Fibroblast of lung (primary cell): Measurements from ENCODE around the gene C11orf24. TPM values are rescaled to one million over a fixed set of nuclear protein-coding genes. Genes with fewer than 3 reads are reported as not detected.

Experiments used
- DNase-seq, 2 donors: peaks; one replicate each; pipeline versions ENCODE4 v3.0.0 to v3.0.0-alpha.2; 2010; ENCODE audit warnings: low read depth in 2 of 2
- H2AFZ ChIP-seq: 2 replicates; pipeline ENCODE4 v1.5.1; 2012; ENCODE audit warnings: low read length, control low read depth, inconsistent platforms
- H3K27ac ChIP-seq: 2 replicates; pipeline ENCODE4 v1.5.1; 2011; ENCODE audit warnings: low read length, control low read depth; ENCODE audit not compliant: insufficient read depth
- H3K27me3 ChIP-seq: 2 replicates; pipeline ENCODE4 v1.5.1; 2011; ENCODE audit warnings: mild to moderate bottlenecking, low read length; ENCODE audit not compliant: control insufficient read depth, insufficient read depth
- H3K36me3 ChIP-seq: 2 replicates; pipeline ENCODE4 v1.5.1; 2011; ENCODE audit warnings: low read length; ENCODE audit not compliant: control insufficient read depth, insufficient read depth
- H3K4me1 ChIP-seq: 2 replicates; pipeline ENCODE4 v1.5.1; 2011; ENCODE audit warnings: low read length; ENCODE audit not compliant: control insufficient read depth, insufficient read depth; ENCODE audit errors: extremely low read depth
- H3K4me2 ChIP-seq: 2 replicates; pipeline ENCODE4 v1.5.1; 2011; ENCODE audit warnings: low read length, control low read depth; ENCODE audit not compliant: insufficient read depth; ENCODE audit errors: extremely low read depth
- H3K4me3 ChIP-seq, 4 experiments: fragments of 200-600 bp in 1 of 4; sonication (generic) in 1 of 4; replicated peaks in 1 of 4; 2 replicates each; pipeline ENCODE4 v1.5.1; 2011 to 2016; ENCODE audit warnings: low read length in 4 of 4, low read depth in 3 of 4, mild to moderate bottlenecking in 3 of 4, control low read depth in 2 of 4, inconsistent platforms in 1 of 4, mixed read lengths in 1 of 4; ENCODE audit not compliant: insufficient read depth in 1 of 4; ENCODE audit errors: control extremely low read depth in 1 of 4
- H3K79me2 ChIP-seq: 2 replicates; pipeline ENCODE4 v1.5.1; 2012; ENCODE audit warnings: mild to moderate bottlenecking, low read length, inconsistent platforms; ENCODE audit not compliant: control insufficient read depth, insufficient read depth
- H3K9ac ChIP-seq: 2 replicates; pipeline ENCODE4 v1.5.1; 2011; ENCODE audit warnings: mild to moderate bottlenecking, low read length, control low read depth; ENCODE audit not compliant: insufficient read depth
- H3K9me3 ChIP-seq: 2 replicates; pipeline ENCODE4 v1.5.1; 2012; ENCODE audit warnings: low read depth, low read length; ENCODE audit not compliant: control insufficient read depth, insufficient read depth
- H4K20me1 ChIP-seq: 2 replicates; pipeline ENCODE4 v1.5.1; 2011; ENCODE audit warnings: low read length; ENCODE audit not compliant: control insufficient read depth, insufficient read depth; ENCODE audit errors: extremely low read depth
- CTCF ChIP-seq, 2 donors: IDR thresholded peaks in 1 of 2; conservative IDR thresholded peaks in 1 of 2; 1 replicate in 1 of 2; 2 replicates in 1 of 2; pipeline ENCODE4 v1.5.1; 2011 to 2012; ENCODE audit warnings: low read length in 2 of 2, control low read depth in 1 of 2, inconsistent platforms in 1 of 2, low read depth in 1 of 2, mild to moderate bottlenecking in 1 of 2
- EZH2 ChIP-seq: IDR thresholded peaks from 2 replicates; pipeline ENCODE4 v1.5.1; 2012; ENCODE audit warnings: low read length, control low read depth, mild to moderate bottlenecking; ENCODE audit errors: missing control alignments
- polyA plus RNA-seq, 2 donors: library from polyadenylated mRNA; depleted of rRNA in 1 of 2; stranded (reverse) in 1 of 2; unstranded in 1 of 2; fragments of >200 nt; gene quantifications; 2 replicates each; pipeline ENCODE4 v1.2.1, GENCODE V29; 2011 to 2012; ENCODE audit warnings: missing spikeins in 1 of 2
- total RNA-seq: library from RNA; depleted of rRNA; stranded (reverse); fragments of >200 nt; gene quantifications from 2 replicates; pipeline ENCODE4 v1.2.1, GENCODE V29; 2014

Gene C11orf24
- total and polyA plus RNA-seq, 2 donors (not counting 1 experiment from before 2014, with no cell fraction given) = 25.4 to 45.6 TPM

DNA sequence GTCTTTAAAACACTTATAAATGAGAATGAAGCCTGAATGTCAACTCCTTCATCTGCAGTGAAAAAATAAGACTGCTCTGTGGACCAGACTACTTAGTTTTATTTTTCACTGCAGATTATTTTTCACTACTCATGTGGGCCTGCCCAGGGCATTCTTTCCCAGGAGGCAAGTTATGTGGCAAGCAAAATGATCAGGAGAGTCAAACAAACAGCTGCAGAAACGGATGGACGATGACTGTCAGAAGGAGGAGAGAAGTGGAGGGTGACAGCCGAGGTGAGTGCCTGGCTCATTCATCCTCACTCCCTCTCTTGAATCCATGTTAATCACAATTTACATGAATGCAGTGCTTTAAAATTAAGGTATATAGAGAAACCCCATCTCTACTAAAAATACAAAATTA, 34.9 kb upstream of the C11orf24 start:
- Histone ChIP-seq H2AFZ (no peak overlapping the region), H3K9ac (no peak overlapping the region), H3K27me3 (no peaks in the 10 kb centered on the region), H3K27ac (no peak overlapping the region), H3K4me1 (no peaks in the 10 kb centered on the region), H3K9me3 (no peaks in the 10 kb centered on the region), H3K36me3 (no peaks in the 10 kb centered on the region), H3K79me2 (no peaks in the 10 kb centered on the region), H3K4me3 (no peak overlapping the region), H4K20me1 (no peaks in the 10 kb centered on the region), H3K4me2 (no peak overlapping the region)
- TF ChIP-seq EZH2 (no peak), CTCF (conservative IDR thresholded peaks at IDR 0.05 in 1 of 2, IDR thresholded peaks at IDR 0.05 in 1 of 2; ENCODE audit: low read depth in 1 of 2, low read length in 2 of 2) (no peak)
- no peak for DNase-seq

- no peak overlapping the region for H3K9ac ChIP-seq
- TF ChIP-seq CTCF (conservative IDR thresholded peaks at IDR 0.05 in 1 of 2, IDR thresholded peaks at IDR 0.05 in 1 of 2; ENCODE audit: low read depth in 1 of 2, low read length in 2 of 2) (no peak), EZH2 (no peak)
- H3K4me2 ChIP-seq = no peak overlapping the region
- H3K27me3 ChIP-seq = no peaks in the 10 kb centered on the region
- no peak overlapping the region for H3K27ac ChIP-seq
- H3K79me2 ChIP-seq = no peaks in the 10 kb centered on the region
- no peaks in the 10 kb centered on the region for H4K20me1 ChIP-seq
- H3K36me3 ChIP-seq = no peaks in the 10 kb centered on the region
- no peak overlapping the region for H2AFZ ChIP-seq
- no peaks in the 10 kb centered on the region for H3K9me3 ChIP-seq
- no peak for DNase-seq
- no peaks in the 10 kb centered on the region for H3K4me1 ChIP-seq
- no peak overlapping the region for H3K4me3 ChIP-seq
Observed at GRCh38 chr11:68303982-68304780, 32.4 kb upstream of the C11orf24 start.

GRCh38 chr11:68303083-68303482, 31.3 kb upstream of the C11orf24 start:
- DNase-seq = no peak

More at GRCh38 chr11:68303083-68303482, 31.3 kb upstream of the C11orf24 start:
- TF ChIP-seq CTCF (conservative IDR thresholded peaks at IDR 0.05 in 1 of 2, IDR thresholded peaks at IDR 0.05 in 1 of 2; ENCODE audit: low read depth in 1 of 2, low read length in 2 of 2) = no peak
- TF ChIP-seq EZH2 = no peak
- Histone ChIP-seq H3K4me3 (no peak overlapping the region), H4K20me1 (no peaks in the 10 kb centered on the region), H3K9ac (no peak overlapping the region), H3K36me3 (no peaks in the 10 kb centered on the region), H3K27me3 (no peaks in the 10 kb centered on the region), H3K9me3 (no peaks in the 10 kb centered on the region), H3K4me1 (no peaks in the 10 kb centered on the region), H2AFZ (no peak overlapping the region), H3K4me2 (no peak overlapping the region), H3K79me2 (no peaks in the 10 kb centered on the region), H3K27ac (no peak overlapping the region)
